T-cell (primary cell): ENCODE data around the gene DAPL1. TPM values are rescaled to one million over a fixed set of nuclear protein-coding genes. Genes with fewer than 3 reads are reported as not detected.

ENCODE experiments used
- ATAC-seq, 4 experiments: fragments of 200-7000 bp in 3 of 4; fragments of 150-1000 bp in 1 of 4; cut with Tn5 transposase; replicated peaks in 1 of 4; 1 replicate in 3 of 4; 2 replicates in 1 of 4; pipeline ENCODE4 v1.10.0; 2021; ENCODE audit warnings: moderate library complexity in 3 of 4, mild to moderate bottlenecking in 2 of 4, moderate number of reproducible peaks in 1 of 4
- CTCF ChIA-PET, 2 donors: fragments of 300-600 bp; sonication (Branson Sonifier 250); formaldehyde crosslinking; loops; one replicate each; lab custom pipeline; 2022; ENCODE audit warnings: antibody characterized with exemption in 2 of 2; lab: Charles Lee
- POLR2A ChIA-PET, 2 donors: fragments of 300-600 bp; sonication (Branson Sonifier 250); formaldehyde crosslinking; loops; one replicate each; lab custom pipeline; 2022; ENCODE audit warnings: antibody characterized with exemption in 2 of 2; lab: Charles Lee
- DNase-seq, 35 experiments: peaks; one replicate each; pipeline versions ENCODE4 v3.0.0 to v3.0.0-alpha.2; 2013 to 2023
- H3K27ac ChIP-seq: one replicate; pipeline ENCODE4 v1.5.1; 2013; ENCODE audit warnings: low read length
- H3K27me3 ChIP-seq, 2 experiments: replicated peaks in 1 of 2; 1 replicate in 1 of 2; 2 replicates in 1 of 2; pipeline versions ENCODE4 v1.6.1 to v1.7.0; 2013; ENCODE audit warnings: low read length in 1 of 2, mixed read lengths in 1 of 2; ENCODE audit not compliant: control insufficient read depth in 2 of 2, insufficient read depth in 2 of 2; ENCODE audit errors: extremely low read depth in 1 of 2
- H3K36me3 ChIP-seq, 2 donors: 1 replicate in 1 of 2; 2 replicates in 1 of 2; pipeline versions ENCODE4 v1.6.1 to v1.7.0; 2013; ENCODE audit warnings: low read length in 1 of 2; ENCODE audit not compliant: control insufficient read depth in 2 of 2, insufficient read depth in 1 of 2; ENCODE audit errors: extremely low read depth in 1 of 2
- H3K4me1 ChIP-seq, 2 experiments: 1 replicate in 1 of 2; 2 replicates in 1 of 2; pipeline versions ENCODE4 v1.6.1 to v1.7.0; 2013; ENCODE audit warnings: low read length in 2 of 2, mixed read lengths in 1 of 2; ENCODE audit not compliant: insufficient read depth in 2 of 2, control insufficient read depth in 1 of 2; ENCODE audit errors: extremely low read depth in 1 of 2
- H3K4me3 ChIP-seq, 2 donors: 1 replicate in 1 of 2; 2 replicates in 1 of 2; pipeline versions ENCODE4 v1.5.1 to v1.7.0; 2013; ENCODE audit warnings: mild to moderate bottlenecking in 2 of 2, low read length in 1 of 2, moderate library complexity in 1 of 2; ENCODE audit not compliant: control insufficient read depth in 1 of 2; ENCODE audit errors: extremely low read depth in 1 of 2
- H3K9me3 ChIP-seq: 2 replicates; pipeline ENCODE4 v1.7.0; 2013
- H3K27ac Mint-ChIP-seq, 2 donors: one replicate each; pipeline ENCODE4 v1.8.0; 2020 to 2021; ENCODE audit warnings: mild to moderate bottlenecking in 2 of 2, mixed read lengths in 2 of 2
- H3K27me3 Mint-ChIP-seq, 2 donors: one replicate each; pipeline ENCODE4 v1.8.0; 2021 to 2022; ENCODE audit warnings: mixed read lengths in 2 of 2
- H3K36me3 Mint-ChIP-seq: one replicate; pipeline ENCODE4 v1.8.0; 2021; ENCODE audit warnings: mixed read lengths
- H3K4me1 Mint-ChIP-seq, 3 donors: one replicate each; pipeline ENCODE4 v1.8.0; 2020 to 2022; ENCODE audit warnings: mixed read lengths in 3 of 3, mild to moderate bottlenecking in 1 of 3
- H3K4me3 Mint-ChIP-seq, 3 donors: one replicate each; pipeline ENCODE4 v1.8.0; 2020 to 2022; ENCODE audit warnings: mild to moderate bottlenecking in 3 of 3, mixed read lengths in 3 of 3, moderate library complexity in 3 of 3
- H3K9me3 Mint-ChIP-seq, 3 donors: one replicate each; pipeline ENCODE4 v1.8.0; 2020 to 2022; ENCODE audit warnings: mixed read lengths in 3 of 3
- WGBS: methylation state at CpG from one replicate; pipeline ENCODE4 v1.1.5; 2013; ENCODE audit warnings: missing lambda C conversion rate; ENCODE audit not compliant: insufficient coverage; 5-methylcytosine and 5-hydroxymethylcytosine counted together
- total RNA-seq, 35 experiments: library from RNA in 6 of 35; stranded (reverse) in 6 of 35; fragments of 120-200 nt in 1 of 35; gene quantifications; one replicate each; pipeline versions ENCODE4 v1.2.1 to v1.2.4 and lab custom pipeline; 2013 to 2026

Gene DAPL1
- total RNA-seq, 5 donors from 2014 or later (not counting 1 experiment from before 2014, with no cell fraction given), result not detected

- no peak overlapping the region for H3K4me3 ChIP-seq
- Mint-ChIP-seq H3K4me3 (no peak overlapping the region), H3K4me1 (no peaks in the 10 kb centered on the region), H3K36me3 (no peaks in the 10 kb centered on the region), H3K9me3 (no peaks in the 10 kb centered on the region), H3K27me3 (peaks cover 5 to 9% of the 10 kb centered on the region in 2 donors), H3K27ac (no peak overlapping the region)
- DNase-seq (no peak), ATAC-seq (no peak)
- no peaks in the 10 kb centered on the region for H3K36me3 ChIP-seq
- ChIA-PET CTCF (no interaction called here), POLR2A (no interaction called here)
- no peaks in the 10 kb centered on the region for H3K9me3 ChIP-seq
- H3K4me1 ChIP-seq, result no peaks in the 10 kb centered on the region
- 100% methylated on average over 1 of the region's 4 CpGs for WGBS
- no peak overlapping the region for H3K27ac ChIP-seq
- peaks cover 0 to 3% of the 10 kb centered on the region in 2 experiments for H3K27me3 ChIP-seq
Measured at GRCh38 chr2:158828378-158829164, 33.5 kb downstream of the DAPL1 start.

GRCh38 chr2:158829167-158829566 is 34.0 kb downstream of the DAPL1 start:
- POLR2A ChIA-PET, result no interaction called here
- H3K27ac Mint-ChIP-seq, result no peak overlapping the region
- Histone ChIP-seq H3K4me1 (no peaks in the 10 kb centered on the region), H3K36me3 (no peaks in the 10 kb centered on the region), H3K27me3 (peaks cover 0 to 3% of the 10 kb centered on the region in 2 experiments), H3K9me3 (no peaks in the 10 kb centered on the region), H3K27ac (no peak overlapping the region), H3K4me3 (no peak overlapping the region)
- no peaks in the 10 kb centered on the region for H3K36me3 Mint-ChIP-seq
- CTCF ChIA-PET, result no interaction called here
- H3K4me1 Mint-ChIP-seq, result no peaks in the 10 kb centered on the region
- DNase-seq, result no peak
- no peaks in the 10 kb centered on the region for H3K9me3 Mint-ChIP-seq
- H3K4me3 Mint-ChIP-seq, result no peak overlapping the region
- no peak for ATAC-seq
- 96% methylated on average over 4 of the region's 4 CpGs for WGBS
- peaks cover 4 to 9% of the 10 kb centered on the region in 2 donors for H3K27me3 Mint-ChIP-seq

- WGBS, result 75% methylated on average over 3 of the region's 4 CpGs
- H3K36me3 ChIP-seq, result no peaks in the 10 kb centered on the region
- no peaks in the 10 kb centered on the region for H3K36me3 Mint-ChIP-seq
- no peak overlapping the region for H3K27ac Mint-ChIP-seq
- no peak overlapping the region for H3K4me3 Mint-ChIP-seq
- peaks cover 4 to 9% of the 10 kb centered on the region in 2 donors for H3K27me3 Mint-ChIP-seq
- POLR2A ChIA-PET, result no interaction called here
- CTCF ChIA-PET, result no interaction called here
- no peaks in the 10 kb centered on the region for H3K4me1 Mint-ChIP-seq
- no peaks in the 10 kb centered on the region for H3K9me3 ChIP-seq
- DNase-seq, result no peak
- no peak for ATAC-seq
- H3K4me1 ChIP-seq, result no peaks in the 10 kb centered on the region
- H3K9me3 Mint-ChIP-seq, result no peaks in the 10 kb centered on the region
- H3K27me3 ChIP-seq, result peaks cover 0 to 3% of the 10 kb centered on the region in 2 experiments
- no peak overlapping the region for H3K4me3 ChIP-seq
- no peak overlapping the region for H3K27ac ChIP-seq
Measured at GRCh38 chr2:158830201-158830600, 35.1 kb downstream of the DAPL1 start.

- POLR2A ChIA-PET, result no interaction called here
- H3K27me3 Mint-ChIP-seq, result no peaks in the 10 kb centered on the region
- no peak overlapping the region for H3K4me3 ChIP-seq
- H3K27me3 ChIP-seq, result peaks cover 0 to 2% of the 10 kb centered on the region in 2 experiments
- CTCF ChIA-PET, result no interaction called here
- H3K4me1 Mint-ChIP-seq, result no peaks in the 10 kb centered on the region
- 80% methylated on average over 3 of the region's 3 CpGs for WGBS
- no peak overlapping the region for H3K4me3 Mint-ChIP-seq
- H3K4me1 ChIP-seq, result no peaks in the 10 kb centered on the region
- H3K9me3 ChIP-seq, result no peaks in the 10 kb centered on the region
- H3K9me3 Mint-ChIP-seq, result no peaks in the 10 kb centered on the region
- ATAC-seq, result no peak
- DNase-seq, result no peak
- H3K36me3 ChIP-seq, result no peaks in the 10 kb centered on the region
- H3K27ac ChIP-seq, result no peak overlapping the region
- no peaks in the 10 kb centered on the region for H3K36me3 Mint-ChIP-seq
- no peak overlapping the region for H3K27ac Mint-ChIP-seq
Measured at GRCh38 chr2:158835431-158835830, 40.3 kb downstream of the DAPL1 start.

GRCh38 chr2:158837645-158838044 is 42.5 kb downstream of the DAPL1 start:
- ATAC-seq (no peak), DNase-seq (no peak)
- Histone ChIP-seq H3K4me3 (no peak overlapping the region), H3K9me3 (no peaks in the 10 kb centered on the region), H3K36me3 (no peaks in the 10 kb centered on the region), H3K27ac (no peak overlapping the region), H3K4me1 (no peaks in the 10 kb centered on the region), H3K27me3 (peaks cover 0 to 2% of the 10 kb centered on the region in 2 experiments)
- Mint-ChIP-seq H3K4me1 (no peaks in the 10 kb centered on the region), H3K27ac (no peak overlapping the region), H3K27me3 (no peaks in the 10 kb centered on the region), H3K4me3 (no peak overlapping the region), H3K36me3 (no peaks in the 10 kb centered on the region), H3K9me3 (no peaks in the 10 kb centered on the region)
- no CpG with 5 or more reads among the region's 2 CpGs for WGBS
- ChIA-PET POLR2A (no interaction called here), CTCF (no interaction called here)

- no peak overlapping the region for H3K4me3 ChIP-seq
- no peaks in the 10 kb centered on the region for H3K36me3 ChIP-seq
- ATAC-seq (no peak), DNase-seq (no peak)
- H3K4me1 Mint-ChIP-seq, result no peaks in the 10 kb centered on the region
- no peaks in the 10 kb centered on the region for H3K4me1 ChIP-seq
- no peaks in the 10 kb centered on the region for H3K9me3 ChIP-seq
- peaks cover 0 to 2% of the 10 kb centered on the region in 2 experiments for H3K27me3 ChIP-seq
- POLR2A ChIA-PET, result no interaction called here
- H3K4me3 Mint-ChIP-seq, result no peak overlapping the region
- H3K27me3 Mint-ChIP-seq, result peaks cover 4 to 5% of the 10 kb centered on the region in 2 donors
- H3K27ac Mint-ChIP-seq, result no peak overlapping the region
- no peaks in the 10 kb centered on the region for H3K36me3 Mint-ChIP-seq
- no peak overlapping the region for H3K27ac ChIP-seq
- CTCF ChIA-PET, result no interaction called here
- no peaks in the 10 kb centered on the region for H3K9me3 Mint-ChIP-seq
Measured at GRCh38 chr2:158841850-158842249, 46.7 kb downstream of the DAPL1 start.
